Neural cell (in vitro differentiated cells): ENCODE results near the gene TEX14. TPM values are rescaled to one million over a fixed set of nuclear protein-coding genes. Genes with fewer than 3 reads are reported as not detected.
"Not testable (repeated sequence)": the region's sequence is repeated elsewhere in the genome, so short reads cannot be mapped to it uniquely, and the experiment has no call there.

Experiments
- H2AFZ ChIP-seq: fragments of 200-600, 300-800 bp; sonication (generic), shearing (Covaris generic); 2 replicates; pipeline ENCODE4 v1.6.0; 2014; ENCODE audit warnings: low read depth, mild to moderate bottlenecking, antibody characterized with exemption, low read length, moderate library complexity
- H3F3A ChIP-seq: fragments of 200-600 bp; shearing (Covaris generic); 2 replicates; pipeline ENCODE4 v1.6.1; 2016; ENCODE audit warnings: mild to moderate bottlenecking, moderate library complexity, mixed read lengths, antibody characterized with exemption, low read length; ENCODE audit not compliant: insufficient read depth, poor library complexity, severe bottlenecking
- H3K27ac ChIP-seq: fragments of 200-600, 300-800 bp; sonication (generic), shearing (Covaris generic); 2 replicates; pipeline ENCODE4 v1.5.1; 2014; ENCODE audit warnings: mild to moderate bottlenecking, low read length, moderate library complexity
- H3K27me3 ChIP-seq: fragments of 300-800, 200-600 bp; sonication (generic), shearing (Covaris generic); 2 replicates; pipeline ENCODE4 v1.6.0; 2014; ENCODE audit warnings: mild to moderate bottlenecking, low read depth, low read length, moderate library complexity; ENCODE audit not compliant: insufficient read depth
- H3K36me3 ChIP-seq: fragments of 300-800, 200-600 bp; sonication (generic), shearing (Covaris generic); 2 replicates; pipeline ENCODE4 v1.5.1; 2014; ENCODE audit warnings: mild to moderate bottlenecking, antibody characterized with exemption, low read length, moderate library complexity; ENCODE audit not compliant: insufficient read depth
- H3K4me2 ChIP-seq: fragments of 300-800, 200-600 bp; sonication (generic), shearing (Covaris generic); 2 replicates; pipeline ENCODE4 v1.6.0; 2014; ENCODE audit warnings: mild to moderate bottlenecking, low read length
- H3K4me3 ChIP-seq: fragments of 300-800, 200-600 bp; sonication (generic), shearing (Covaris generic); 2 replicates; pipeline ENCODE4 v1.5.1; 2014; ENCODE audit warnings: mild to moderate bottlenecking, low read length, moderate library complexity
- H3K79me2 ChIP-seq: fragments of 200-600 bp; shearing (Covaris generic); replicated peaks from 2 replicates; pipeline ENCODE4 v1.6.0; 2014; ENCODE audit warnings: mild to moderate bottlenecking, low read length, moderate library complexity; ENCODE audit not compliant: insufficient read depth
- H3K9ac ChIP-seq: fragments of 300-800, 200-600 bp; sonication (generic), shearing (Covaris generic); 2 replicates; pipeline ENCODE4 v1.6.1; 2016; ENCODE audit warnings: mild to moderate bottlenecking, low read length, mixed read lengths
- H3K9me2 ChIP-seq: fragments of 200-600 bp; shearing (Covaris generic); 2 replicates; pipeline ENCODE4 v1.6.1; 2016; ENCODE audit warnings: mild to moderate bottlenecking, low read length, mixed read lengths; ENCODE audit not compliant: insufficient read depth
- H3K9me3 ChIP-seq: fragments of 200-600, 300-800 bp; sonication (generic), shearing (Covaris generic); 2 replicates; pipeline ENCODE4 v1.6.1; 2016; ENCODE audit warnings: mild to moderate bottlenecking, mixed run types, low read length, moderate library complexity, mixed read lengths
- H4K20me1 ChIP-seq: fragments of 200-600 bp; shearing (Covaris generic); 2 replicates; pipeline ENCODE4 v1.6.1; 2016; ENCODE audit warnings: mild to moderate bottlenecking, mixed run types; ENCODE audit not compliant: insufficient read depth
- EP300 ChIP-seq: fragments of 450-650 bp; conservative IDR thresholded peaks from 2 replicates; pipeline ENCODE4 v1.6.1; 2014; ENCODE audit warnings: antibody characterized with exemption, mild to moderate bottlenecking, moderate library complexity; ENCODE audit not compliant: poor library complexity, severe bottlenecking
- MXI1 ChIP-seq: fragments of 450-650 bp; conservative IDR thresholded peaks from 2 replicates; pipeline ENCODE4 v1.6.1; 2014; ENCODE audit warnings: antibody characterized with exemption, mild to moderate bottlenecking; ENCODE audit not compliant: poor library complexity, severe bottlenecking
- POLR2AphosphoS5 ChIP-seq: IDR thresholded peaks from 2 replicates; pipeline ENCODE4 v1.6.1; 2012
- RAD21 ChIP-seq: fragments of 450-650 bp; conservative IDR thresholded peaks from 2 replicates; pipeline ENCODE4 v1.6.1; 2014; ENCODE audit warnings: antibody characterized with exemption, mild to moderate bottlenecking, moderate library complexity
- REST ChIP-seq: IDR thresholded peaks from 2 replicates; pipeline ENCODE4 v1.6.1; 2012; ENCODE audit warnings: borderline replicate concordance
- TAF1 ChIP-seq: IDR thresholded peaks from 2 replicates; pipeline ENCODE4 v1.6.1; 2012; ENCODE audit warnings: low read depth
- polyA plus RNA-seq: library from polyadenylated mRNA; depleted of rRNA; stranded (reverse); fragments of >200 nt; gene quantifications from 2 replicates; pipeline ENCODE4 v1.2.3, GENCODE V29; 2014

Gene TEX14
- polyA plus RNA-seq, 1 donor from 2014 or later = 1.4 TPM

DNA sequence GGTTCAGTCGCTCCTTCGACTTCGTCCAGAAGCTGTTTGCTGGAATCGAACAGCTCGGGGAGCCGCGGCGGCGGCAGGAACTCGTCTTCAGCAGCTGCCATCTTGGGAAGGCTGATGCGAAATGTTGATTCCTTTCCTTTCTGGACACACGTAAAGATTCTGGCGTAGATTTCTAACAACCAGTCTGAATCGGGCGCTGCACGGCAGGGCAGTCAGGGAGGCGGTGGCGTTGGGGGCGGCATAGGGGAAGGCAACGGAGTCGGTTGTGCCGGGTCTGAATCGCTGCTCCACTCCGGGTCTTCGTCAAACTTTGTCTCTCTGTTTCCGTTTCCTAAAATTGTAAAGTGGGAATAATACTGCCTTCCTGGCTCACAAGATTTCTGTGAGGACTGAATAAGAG is 30.3 kb downstream of the TEX14 start:
- H3K4me3 ChIP-seq = no peak overlapping the region
- no peak overlapping the region for H2AFZ ChIP-seq
- H3K27me3 ChIP-seq = no peaks in the 10 kb centered on the region
- no peaks in the 10 kb centered on the region for H3K9me2 ChIP-seq
- no peaks in the 10 kb centered on the region for H3K79me2 ChIP-seq
- no peaks in the 10 kb centered on the region for H3K36me3 ChIP-seq
- no peak overlapping the region for H3K4me2 ChIP-seq
- TF ChIP-seq RAD21 (no peak), MXI1 (no peak), EP300 (no peak), POLR2AphosphoS5 (no peak), TAF1 (no peak)
- H3F3A ChIP-seq = no peaks in the 10 kb centered on the region
- no peaks in the 10 kb centered on the region for H4K20me1 ChIP-seq
- H3K27ac ChIP-seq = no peak overlapping the region
- H3K9me3 ChIP-seq = no peaks in the 10 kb centered on the region
- no peak overlapping the region for H3K9ac ChIP-seq

DNA sequence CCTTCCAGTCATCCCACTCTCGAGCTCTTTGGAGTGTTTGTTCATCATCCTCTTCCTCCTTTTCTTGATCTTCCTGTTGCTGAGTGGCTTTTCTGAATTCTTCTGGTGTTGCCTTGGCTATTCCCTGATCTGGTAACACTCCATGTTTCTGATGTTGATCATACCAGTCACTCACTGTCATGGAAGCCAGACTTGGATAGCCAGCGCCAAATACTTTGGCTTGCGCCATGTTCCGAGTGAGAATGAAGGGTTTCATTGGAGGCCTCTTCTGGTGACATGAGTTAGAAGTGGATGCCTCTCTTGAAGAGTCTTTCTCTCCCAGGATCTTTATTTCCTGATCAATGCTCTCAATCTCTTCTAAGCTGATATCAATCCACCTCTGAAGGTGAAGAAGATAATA is 31.2 kb downstream of the TEX14 start:
- H3K9ac ChIP-seq = no peak overlapping the region

GRCh38 chr17:58659714-58660084 is 32.1 kb downstream of the TEX14 start:
- H3K9me3 ChIP-seq = not testable (repeated sequence)
- Histone ChIP-seq H3K9ac (peak overlapping the region; percentile 78), H3K27ac (peak overlapping the region; percentile 87)

More for the DNA sequence above, 31.2 kb downstream of the TEX14 start:
- H3K36me3 ChIP-seq = no peaks in the 10 kb centered on the region
- H3K4me2 ChIP-seq = no peak overlapping the region
- no peak overlapping the region for H3K27ac ChIP-seq
- no peaks in the 10 kb centered on the region for H3K9me2 ChIP-seq
- no peaks in the 10 kb centered on the region for H3K9me3 ChIP-seq
- no peaks in the 10 kb centered on the region for H3F3A ChIP-seq
- H3K27me3 ChIP-seq = no peaks in the 10 kb centered on the region
- no peak overlapping the region for H3K4me3 ChIP-seq
- H4K20me1 ChIP-seq = no peaks in the 10 kb centered on the region
- no peak overlapping the region for H2AFZ ChIP-seq
- H3K79me2 ChIP-seq = no peaks in the 10 kb centered on the region
- TF ChIP-seq REST = no peak

More at GRCh38 chr17:58659714-58660084, 32.1 kb downstream of the TEX14 start:
- H3K27me3 ChIP-seq, H3F3A ChIP-seq, H4K20me1 ChIP-seq, H3K79me2 ChIP-seq, H3K36me3 ChIP-seq, H3K9me2 ChIP-seq: not testable (repeated sequence)
- Histone ChIP-seq H2AFZ (peak overlapping the region; percentile 29), H3K4me2 (peak overlapping the region; percentile 77), H3K4me3 (peak overlapping the region; percentile 57)
